NCI-H2171 (cell line): ENCODE measurements around the gene TBC1D9B.

Source experiments
- DNase-seq: peaks from one replicate; lab custom pipeline; 2025; lab: John Stamatoyannopoulos, UW

Gene TBC1D9B

DNA sequence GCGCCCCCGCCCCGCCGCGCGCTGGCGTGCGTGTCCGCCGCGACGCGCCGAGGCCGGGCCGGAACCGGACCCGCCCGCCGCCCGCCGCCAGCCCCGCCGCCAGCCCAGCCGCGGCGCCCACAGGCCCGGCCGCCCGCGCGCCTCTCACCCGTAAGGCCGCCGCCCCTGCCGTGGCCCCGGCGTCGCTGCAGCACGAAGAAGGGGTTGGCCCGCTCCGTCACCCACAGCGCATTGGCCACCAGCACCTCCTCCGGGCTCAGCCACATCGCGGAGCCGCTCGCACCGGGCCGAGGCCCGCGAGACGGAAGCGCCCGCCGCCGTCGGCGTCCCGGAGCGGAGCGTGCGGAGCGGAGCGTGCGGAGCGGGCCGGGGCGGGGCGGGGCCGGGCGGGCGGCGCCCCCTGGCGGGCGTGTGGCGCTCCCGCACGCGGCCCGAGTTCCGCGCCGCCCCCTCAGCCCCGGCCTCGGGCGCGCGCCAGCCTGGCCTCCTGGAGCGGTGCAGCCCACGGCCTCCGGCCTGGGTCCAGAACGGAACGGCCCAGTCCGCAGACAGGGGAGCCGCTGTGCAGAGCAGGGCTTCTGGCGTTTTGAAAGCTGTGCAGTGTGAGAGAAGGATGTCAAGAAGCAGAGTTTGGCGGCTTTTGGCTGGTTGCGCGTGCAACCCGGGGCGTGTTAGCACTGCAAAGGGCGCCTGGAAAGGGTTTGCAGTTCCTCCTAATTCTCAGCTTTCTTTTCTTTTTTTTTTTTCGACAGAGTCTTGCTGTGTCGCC, at the start of gene TBC1D9B:
TSS of gene TBC1D9B (minus strand) at position 342 of the 769 bp plus-strand sequence. CDS start at position 266, 76 bp downstream.
- DNase-seq, result peak; percentile 31

DNA sequence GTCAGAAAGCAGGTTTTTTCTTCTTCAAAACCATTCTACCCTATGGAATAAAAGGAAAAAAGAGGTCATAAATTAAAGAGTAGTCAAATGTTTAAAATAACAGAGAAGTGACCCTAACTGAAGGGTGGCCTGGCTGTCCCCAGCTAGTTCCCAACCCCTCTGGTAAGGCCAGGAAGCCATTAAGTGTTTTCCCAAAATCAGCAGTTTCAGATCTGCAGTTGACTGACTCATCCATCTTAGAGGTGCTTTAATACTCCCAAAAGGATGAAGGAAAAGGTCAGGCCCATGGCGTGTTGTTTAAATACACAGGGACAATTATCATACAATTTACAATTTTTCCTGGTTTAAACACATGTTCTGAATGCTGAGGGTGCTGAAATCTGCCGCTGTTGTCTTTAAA, 47.9 kb upstream of the TBC1D9B start:
- DNase-seq, result no peak

DNA sequence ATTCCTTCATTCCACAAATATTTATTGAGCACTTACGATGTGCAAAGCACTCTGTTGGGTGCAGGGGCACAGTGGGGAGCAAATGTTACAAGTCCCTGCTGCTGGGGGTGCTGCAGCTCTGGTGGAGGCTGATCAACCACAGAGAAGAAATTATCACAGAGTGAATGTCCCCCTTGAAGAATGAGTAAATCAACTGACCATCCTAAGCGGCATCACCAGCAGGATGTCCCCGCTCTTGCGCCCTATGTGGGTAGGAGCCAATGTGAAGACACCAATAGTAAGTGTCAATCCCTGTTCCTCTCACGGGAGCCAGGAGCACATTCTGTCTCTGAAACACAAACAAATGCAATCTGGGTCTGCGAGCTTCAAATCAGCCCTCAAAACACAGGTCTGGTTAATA, 47.4 kb upstream of the TBC1D9B start:
- DNase-seq, result no peak

DNA sequence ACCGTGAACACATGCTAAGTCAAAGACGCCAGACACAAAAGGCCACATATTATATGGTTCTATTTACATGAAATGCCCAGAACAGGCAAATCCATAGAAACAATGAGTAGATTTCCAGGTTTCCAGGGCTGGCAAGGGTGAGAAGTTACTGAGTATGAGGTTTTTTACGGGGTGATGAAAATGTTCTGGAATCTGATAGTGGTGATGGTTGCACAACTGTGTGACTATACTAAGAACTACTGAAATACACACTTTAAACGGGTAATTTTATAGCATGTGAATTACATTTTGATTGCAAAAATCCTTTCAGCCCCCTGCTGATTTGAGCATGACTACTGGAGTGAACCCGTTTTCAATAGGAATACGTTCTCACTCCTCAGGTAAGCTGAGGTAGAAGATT, 46.7 kb upstream of the TBC1D9B start:
- DNase-seq, result no peak

DNA sequence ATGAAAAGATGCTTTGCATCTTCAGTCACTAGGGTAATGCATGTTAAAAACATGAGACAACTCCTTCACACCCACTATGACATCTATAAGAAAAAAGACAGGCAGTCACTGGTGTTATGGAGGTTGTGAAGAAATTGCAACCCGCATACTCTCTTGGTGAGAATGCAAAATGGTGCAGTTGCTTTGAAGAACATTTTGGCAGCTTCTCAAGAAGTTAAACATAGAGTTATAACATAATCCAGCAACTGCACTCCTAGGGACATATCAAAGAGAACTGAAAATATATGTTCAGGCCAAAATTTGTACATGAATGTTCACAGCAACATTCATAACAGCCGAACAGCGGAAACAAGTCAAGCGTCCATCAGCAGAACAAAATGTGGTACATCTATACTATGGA, 46.3 kb upstream of the TBC1D9B start:
- DNase-seq, result no peak

DNA sequence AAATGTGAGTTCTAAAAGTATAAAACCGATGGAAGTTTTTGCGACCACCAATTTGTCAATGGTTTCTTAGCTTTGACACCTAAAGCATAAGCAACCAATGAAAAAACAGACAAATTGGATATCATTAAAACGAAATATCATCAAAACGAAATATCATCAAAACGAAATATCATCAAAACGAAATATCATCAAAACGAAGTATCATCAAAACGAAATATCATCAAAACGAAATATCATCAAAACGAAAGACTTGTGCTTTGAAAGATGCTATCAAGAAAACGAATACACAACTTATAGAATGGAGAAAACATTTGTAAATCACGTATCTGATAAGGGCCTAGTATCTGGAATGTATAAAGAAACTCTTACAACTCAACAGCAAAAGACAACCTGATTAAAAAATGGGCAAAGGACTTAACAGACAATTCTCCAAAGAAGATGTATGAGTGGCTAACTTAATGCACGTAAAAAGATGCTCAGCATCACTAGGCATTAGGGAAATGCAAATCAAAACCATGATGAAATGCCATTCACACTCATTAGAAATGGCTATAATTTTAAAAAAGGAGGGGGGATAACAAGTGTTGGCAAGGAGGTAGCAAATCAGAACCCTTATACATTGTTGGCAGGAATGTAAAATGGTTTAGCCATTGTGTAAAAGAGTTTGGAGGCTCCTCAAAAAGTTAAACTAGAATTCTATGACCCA, 29.4 kb upstream of the TBC1D9B start:
- no peak for DNase-seq

DNA sequence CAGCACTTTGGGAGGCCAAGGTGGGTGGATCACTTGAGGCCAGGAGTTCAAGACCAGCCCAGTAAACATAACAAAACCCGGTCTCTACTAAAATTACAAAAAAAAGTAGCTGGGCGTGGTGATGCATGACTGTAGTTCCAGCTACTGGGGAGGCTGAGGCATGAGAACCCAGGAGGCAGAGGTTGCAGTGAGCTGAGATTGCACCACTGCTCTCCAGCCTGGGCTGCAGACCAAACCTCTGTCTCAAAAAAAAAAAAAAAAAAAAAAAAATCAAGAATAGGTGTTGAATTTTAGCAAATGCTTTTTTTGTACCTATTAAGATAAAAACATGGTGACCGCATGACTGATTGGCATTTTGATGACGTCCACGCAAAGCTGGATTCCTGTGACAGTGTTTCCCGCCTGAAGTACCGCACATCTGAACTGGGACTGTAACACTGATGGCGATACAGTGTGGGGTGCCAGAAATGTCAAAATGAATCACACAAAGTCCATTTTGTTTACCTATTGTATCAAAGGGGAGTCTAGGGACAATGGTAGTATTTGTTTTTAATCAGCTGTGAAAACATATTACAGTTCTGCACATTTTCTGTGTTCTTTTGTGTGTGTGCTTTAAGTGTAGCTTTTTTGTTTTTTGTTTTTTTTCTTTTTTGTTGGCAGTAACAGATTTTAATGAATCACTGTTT, 23.2 kb upstream of the TBC1D9B start:
- DNase-seq, result no peak

DNA sequence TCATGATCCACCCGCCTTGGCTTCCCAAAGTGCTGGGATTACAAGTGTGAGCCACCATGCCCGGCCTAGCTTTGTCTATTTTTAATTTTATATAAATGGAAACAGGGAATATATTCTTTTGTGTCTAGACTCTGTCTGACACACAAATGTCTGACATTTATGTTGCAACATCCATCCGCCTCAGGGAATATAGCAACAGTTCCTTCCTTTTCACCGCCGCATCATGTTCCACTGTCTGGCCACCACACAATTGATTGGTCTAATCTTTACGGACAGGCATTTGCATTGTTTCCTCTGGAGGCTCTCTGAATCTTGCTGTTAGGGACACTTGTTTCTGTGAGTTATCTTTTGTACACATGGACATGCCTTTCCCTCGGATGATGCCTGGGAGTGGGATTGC, 20.1 kb upstream of the TBC1D9B start:
- no peak for DNase-seq

DNA sequence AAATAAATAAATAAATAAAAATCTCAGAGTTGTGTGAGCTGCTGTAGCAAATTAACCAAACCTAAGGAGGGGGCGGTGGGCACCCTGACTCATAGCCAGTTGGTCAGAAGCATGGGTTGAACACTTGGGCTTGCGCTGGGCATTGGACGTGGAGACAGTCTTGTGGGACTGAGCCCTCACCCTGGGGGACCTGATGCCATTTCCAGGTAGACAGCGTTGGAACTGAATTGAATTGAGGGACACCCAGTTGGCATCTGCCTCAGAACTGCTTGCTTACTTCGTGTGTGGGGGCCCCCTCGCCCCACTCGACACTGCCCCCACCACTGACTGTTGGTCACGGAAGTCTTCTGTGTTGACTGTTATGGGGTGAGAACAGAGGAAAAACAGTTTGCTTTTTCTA, 19.0 kb upstream of the TBC1D9B start:
- DNase-seq, result no peak

DNA sequence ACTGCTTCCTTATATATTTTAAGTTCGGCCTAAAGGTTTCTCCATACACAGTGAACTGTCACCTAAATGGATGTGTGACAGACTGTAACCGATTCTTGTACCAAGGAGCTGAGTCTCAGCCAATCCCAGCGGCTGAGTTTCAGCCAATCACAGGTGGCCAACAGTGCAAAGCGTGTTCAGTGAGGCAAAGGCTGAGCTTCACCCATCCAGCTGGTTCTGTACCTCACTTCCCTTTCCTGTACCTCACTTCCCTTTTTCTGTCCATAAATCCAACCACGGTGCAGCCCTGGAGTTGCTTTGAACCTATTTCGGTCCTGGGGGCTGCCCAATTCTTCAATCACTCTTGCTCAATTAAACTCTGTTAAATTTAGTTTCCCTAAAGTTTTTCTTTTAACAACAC, 15.7 kb upstream of the TBC1D9B start:
- DNase-seq, result no peak

DNA sequence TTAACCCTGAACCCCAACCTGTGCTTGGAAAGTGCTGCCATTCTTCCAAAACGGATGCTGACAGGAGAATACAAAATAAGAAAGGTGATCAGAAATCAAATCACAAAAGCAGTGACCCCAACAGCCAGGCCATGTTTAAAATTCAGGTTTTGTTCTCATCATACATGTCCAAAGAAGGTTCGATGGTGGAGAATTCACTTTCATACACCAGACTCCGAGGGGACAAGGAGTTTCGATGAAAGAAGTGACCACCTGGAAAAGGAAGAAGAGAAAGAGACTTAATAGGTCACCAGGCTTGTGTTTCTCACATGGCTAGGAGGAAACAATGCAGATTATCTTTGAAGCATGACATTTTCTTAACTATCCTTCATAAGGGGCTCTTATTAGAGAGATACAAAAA, 12.5 kb upstream of the TBC1D9B start:
- no peak for DNase-seq

DNA sequence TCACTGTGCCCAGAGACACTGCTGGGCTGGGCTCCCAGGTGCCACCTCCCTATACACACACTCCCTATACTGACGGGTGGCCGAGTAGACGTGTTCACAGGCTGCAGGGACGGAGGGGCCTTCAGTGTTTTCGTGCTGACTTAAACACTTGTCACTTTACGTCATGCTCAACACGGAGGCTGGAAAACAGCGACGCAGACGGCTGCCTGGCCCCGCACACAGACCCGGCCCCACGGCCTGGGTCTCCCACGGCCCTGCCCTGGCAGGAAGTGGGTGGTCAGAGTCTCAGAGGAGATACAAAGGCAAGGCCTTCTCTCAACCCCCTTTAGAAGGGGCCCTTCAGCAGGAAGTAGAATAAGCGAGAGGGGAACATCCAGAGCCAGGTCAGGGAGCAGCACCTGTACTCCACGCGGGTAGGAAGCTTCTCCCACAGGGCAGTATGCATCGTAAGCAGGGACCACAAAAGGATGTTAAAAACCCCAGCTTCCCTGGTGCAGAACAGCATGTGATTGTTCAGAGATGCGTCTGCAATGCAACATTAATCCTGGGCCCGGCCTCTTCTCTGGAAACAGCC, 11.9 kb upstream of the TBC1D9B start:
- DNase-seq, result no peak

DNA sequence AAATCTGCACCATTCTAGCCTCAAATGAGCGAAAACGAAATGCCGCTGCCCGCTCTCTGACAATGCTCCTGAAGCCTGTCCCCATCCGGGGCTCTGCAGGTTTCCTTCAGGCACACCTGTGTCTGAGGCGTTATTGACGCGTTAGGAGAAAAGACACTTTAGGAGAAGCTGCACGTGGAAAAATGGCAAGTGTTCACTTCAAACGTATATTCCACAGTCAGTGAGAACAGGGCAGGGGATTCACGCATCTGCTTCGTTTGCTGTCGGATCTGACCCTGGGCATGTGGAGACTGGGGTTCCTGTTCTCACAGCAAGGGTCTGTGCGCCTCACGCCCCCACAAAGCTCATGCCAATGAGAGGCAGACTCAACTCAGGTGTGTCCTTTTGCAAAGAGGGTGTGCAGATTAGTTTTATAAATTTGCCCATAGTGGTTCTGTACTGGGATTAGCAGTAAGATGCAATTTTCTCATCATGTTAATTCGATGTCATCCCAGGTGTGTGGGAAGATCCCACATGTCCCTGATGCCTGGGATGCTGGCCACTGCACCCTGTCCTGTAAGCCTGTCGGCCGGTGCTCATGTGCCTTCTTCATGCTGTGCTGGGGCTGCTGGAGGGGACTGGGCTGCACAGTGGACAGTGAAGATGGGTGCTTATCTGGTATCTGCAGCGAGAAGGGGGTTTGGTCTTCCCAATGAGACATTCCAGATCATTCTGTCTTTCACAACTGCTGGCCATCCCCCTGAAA, 11.2 kb upstream of the TBC1D9B start:
- no peak for DNase-seq

DNA sequence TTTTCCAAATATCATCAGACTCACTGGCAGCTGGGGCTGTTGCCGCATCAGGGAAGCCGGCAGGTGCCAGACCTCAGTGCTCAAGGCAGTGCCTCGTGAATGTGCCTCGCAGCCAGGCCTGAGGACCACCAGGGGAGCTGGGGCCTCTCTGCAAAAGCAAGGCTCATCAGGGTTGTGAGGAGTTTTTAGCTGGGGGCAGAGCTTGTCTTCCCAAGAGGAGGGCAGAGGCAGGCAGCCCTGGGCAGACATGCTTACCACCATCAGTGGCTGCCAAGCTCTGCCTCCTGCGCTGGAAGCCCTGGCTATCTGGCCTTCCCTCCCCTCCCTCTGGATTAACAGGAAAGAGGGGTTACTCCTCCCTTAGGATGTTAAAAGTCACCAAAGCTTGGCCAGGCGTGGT, 8.8 kb upstream of the TBC1D9B start:
- DNase-seq, result no peak

DNA sequence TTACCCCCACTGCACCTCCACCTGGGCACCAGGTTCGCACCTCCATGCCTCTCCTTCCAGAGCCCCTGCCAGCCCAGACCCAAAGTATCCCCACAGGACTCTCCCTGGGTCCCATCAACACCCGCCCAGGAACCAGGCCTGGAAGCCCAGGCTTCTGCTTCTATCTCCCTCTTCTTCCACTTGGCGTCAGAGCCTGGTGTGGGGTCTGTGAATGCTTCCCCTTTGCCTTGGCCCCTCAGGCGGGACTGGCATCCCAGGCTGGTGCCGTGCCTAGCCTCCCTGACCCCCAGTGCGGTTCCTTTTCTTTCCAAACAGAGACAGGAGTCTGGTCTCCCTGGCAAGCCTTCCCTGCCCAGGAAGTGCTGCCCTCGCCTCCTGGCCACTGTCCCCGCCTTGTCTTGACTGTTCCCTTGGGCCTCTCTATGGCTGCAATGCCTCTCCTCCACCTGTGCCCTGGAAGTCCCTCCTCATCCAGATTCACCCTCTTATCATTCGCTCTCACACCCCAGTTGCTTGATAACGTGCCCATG, 7.8 kb upstream of the TBC1D9B start:
- no peak for DNase-seq

DNA sequence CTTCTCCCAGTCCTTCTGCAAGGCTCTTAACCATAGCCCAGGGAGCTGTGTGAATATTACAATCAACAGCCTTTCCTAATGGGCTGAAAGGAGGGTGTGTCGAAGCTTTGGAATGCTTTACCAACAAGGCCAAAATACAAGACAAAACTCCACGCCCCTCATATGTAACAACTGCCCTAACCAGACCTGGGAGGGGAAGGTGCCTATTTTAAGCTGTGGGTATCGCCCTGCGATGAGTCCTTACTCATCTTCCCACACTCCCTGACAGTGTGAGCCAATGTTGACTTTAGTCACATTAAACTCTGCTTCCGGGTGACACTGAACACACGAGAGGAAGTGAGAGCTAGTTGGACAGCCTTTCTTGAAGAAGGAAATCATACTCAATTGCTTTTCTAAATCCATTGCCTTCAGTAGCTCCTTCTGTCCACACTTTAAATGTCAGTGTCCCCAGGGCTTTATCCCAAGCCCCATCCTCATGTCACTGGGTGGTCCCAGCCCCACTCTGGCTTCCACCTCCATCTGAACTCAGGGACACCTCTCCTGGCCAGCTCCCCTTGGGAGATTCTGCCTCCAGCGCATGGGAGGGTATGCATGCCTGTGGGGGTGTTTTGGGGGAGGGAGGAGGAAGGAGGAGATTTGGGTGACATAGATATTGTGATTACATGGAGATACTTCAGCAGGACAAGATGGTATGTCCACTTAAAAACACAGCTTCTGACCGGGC, 6.5 kb upstream of the TBC1D9B start:
- no peak for DNase-seq

DNA sequence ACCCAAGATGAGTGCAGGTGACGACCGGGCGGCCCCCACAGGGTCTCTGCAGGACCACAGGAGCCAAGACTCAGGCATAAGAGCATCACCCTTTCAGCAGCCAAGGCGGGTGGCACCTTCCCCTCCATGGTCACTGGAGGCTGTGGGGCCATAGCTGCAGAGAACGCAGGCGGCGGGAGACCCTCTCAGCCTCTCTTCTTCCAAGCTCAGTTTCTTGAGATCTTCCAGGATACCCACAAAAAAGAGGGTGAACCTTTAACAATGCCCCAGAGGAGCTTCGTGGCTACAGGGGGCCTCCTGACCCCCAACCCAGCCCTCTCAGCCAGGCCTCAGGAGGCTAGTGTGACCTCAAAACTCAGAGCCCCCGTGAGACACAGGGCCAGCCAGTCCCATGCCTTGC, 5.8 kb upstream of the TBC1D9B start:
- no peak for DNase-seq

DNA sequence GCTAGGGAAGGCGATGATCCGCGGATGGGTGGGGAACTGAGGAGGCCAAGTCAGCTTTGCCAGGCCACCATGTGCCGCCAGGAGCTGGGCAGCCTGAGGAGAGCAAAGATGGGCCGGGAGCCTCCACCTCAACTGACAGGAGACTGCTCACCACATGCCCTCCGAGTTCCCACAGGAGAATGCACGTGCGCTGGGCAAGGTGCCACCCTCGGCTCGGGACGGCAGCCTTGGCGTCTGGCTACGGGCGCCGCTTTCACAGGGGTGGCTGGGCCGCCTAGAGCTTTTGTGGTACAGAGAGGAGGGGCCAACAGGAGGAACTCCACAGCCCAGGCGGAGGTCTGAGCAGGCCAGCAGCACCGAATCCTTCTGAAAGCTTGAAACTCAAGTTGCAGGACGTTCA, 5.3 kb upstream of the TBC1D9B start:
- DNase-seq, result no peak

DNA sequence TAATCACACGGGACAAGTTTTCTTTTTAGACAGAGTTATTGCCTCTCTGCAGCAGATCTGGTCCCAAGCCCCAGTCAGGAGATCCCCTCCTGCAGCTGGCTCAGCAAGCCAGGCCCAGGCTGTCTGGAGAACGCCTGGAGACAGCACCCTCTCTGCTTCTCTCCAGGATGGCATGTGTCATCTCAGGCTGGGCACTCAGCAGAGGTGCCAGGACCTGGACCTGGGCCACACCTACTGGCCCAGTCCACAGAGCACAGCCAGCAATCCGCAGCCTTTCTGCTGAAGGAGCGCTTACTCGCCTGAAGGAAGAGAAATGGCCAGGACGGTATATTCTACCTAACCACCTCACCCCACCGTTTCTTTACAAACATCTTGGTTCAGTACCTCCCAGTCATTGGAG, 4.7 kb upstream of the TBC1D9B start:
- DNase-seq, result no peak

DNA sequence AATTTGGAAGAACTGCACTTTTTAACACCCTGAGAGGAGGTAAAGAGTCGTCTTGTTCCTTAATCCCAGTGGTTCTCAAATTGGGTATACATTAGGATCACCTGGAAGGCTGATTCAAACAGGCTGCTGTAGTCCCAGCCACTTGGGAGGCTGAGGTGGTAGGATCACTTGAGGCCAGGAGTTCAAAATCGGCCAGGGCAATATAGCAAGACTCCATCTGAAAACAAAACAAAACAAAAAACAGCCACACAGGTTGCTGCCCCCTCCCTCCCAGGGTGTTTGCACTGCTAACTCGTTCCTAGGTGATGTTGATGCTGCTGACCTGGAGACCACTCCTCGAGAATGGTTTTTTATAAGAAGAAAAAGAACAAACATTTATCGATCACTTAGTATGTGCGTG, 1.5 kb upstream of the TBC1D9B start:
- no peak for DNase-seq

DNA sequence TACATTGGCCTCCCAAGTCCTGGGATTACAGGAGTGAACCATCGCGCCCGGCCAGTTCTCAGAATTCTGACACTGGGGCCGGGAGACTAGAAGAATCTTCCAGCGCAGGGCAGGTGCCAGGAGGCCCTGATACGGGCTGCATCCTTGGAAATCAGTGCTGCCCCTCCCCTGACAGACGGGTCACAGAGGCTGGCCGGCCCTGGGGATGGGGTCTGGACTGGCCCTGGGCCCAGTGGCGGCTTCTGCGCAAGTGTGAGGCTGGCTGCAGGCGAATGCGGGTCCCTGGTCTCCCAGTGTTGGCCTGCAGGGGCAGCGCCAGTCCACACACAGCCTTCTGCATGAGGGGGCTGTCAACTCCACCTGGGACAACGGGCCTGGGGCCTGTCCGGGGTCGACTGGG, 831 bp upstream of the TBC1D9B start:
- DNase-seq, result no peak
